Vagina (tissue), 2 donors: Measurements from ENCODE around the gene FLNA.

Source experiments
- CTCF ChIP-seq, 3 experiments: fragments of 450-650 bp in 2 of 3; fragments of 200-600 bp in 1 of 3; sonication (generic) in 1 of 3; IDR thresholded peaks; one replicate each; pipeline ENCODE4 v1.5.1; 2017 to 2019; ENCODE audit warnings: antibody characterized with exemption in 3 of 3, mild to moderate bottlenecking in 2 of 3, moderate library complexity in 2 of 3
- POLR2A ChIP-seq, 2 donors: fragments of 450-650 bp; IDR thresholded peaks; one replicate each; pipeline ENCODE4 v1.6.1; 2017; ENCODE audit warnings: antibody characterized with exemption in 2 of 2, mild to moderate bottlenecking in 2 of 2, moderate library complexity in 2 of 2
- POLR2AphosphoS5 ChIP-seq, 2 donors: sonication (generic); formaldehyde crosslinking; IDR thresholded peaks; one replicate each; pipeline ENCODE4 v1.9.0; 2017; ENCODE audit warnings: antibody characterized with exemption in 2 of 2, mild to moderate bottlenecking in 2 of 2, low read depth in 1 of 2; ENCODE audit not compliant: insufficient read depth in 1 of 2

- TF ChIP-seq CTCF (IDR thresholded peaks at IDR 0.05): no peak
- TF ChIP-seq POLR2A (IDR thresholded peaks at IDR 0.05): peak in 1 of 2 donors; percentile 30
- TF ChIP-seq POLR2AphosphoS5 (IDR thresholded peaks at IDR 0.05; ENCODE audit: insufficient read depth in 1 of 2, low read depth in 1 of 2): no peak
Observed at GRCh38 chrX:154396973-154397887, 22.8 kb upstream of the FLNA start.
